Skeletal muscle tissue (tissue), 4 donors: Measurements from ENCODE around the gene IFNL1. TPM values are rescaled to one million over a fixed set of nuclear protein-coding genes. Genes with fewer than 3 reads are reported as not detected.

Experiments used
- H3K27ac ChIP-seq: one replicate; pipeline ENCODE4 v1.7.0; 2013; ENCODE audit warnings: mild to moderate bottlenecking, low read depth, low read length, inconsistent platforms
- H3K27me3 ChIP-seq, 3 donors: one replicate each; pipeline ENCODE4 v1.7.0; 2013; ENCODE audit warnings: low read length in 3 of 3; ENCODE audit not compliant: control insufficient read depth in 3 of 3, insufficient read depth in 3 of 3
- H3K36me3 ChIP-seq, 3 donors: one replicate each; pipeline ENCODE4 v1.7.0; 2013; ENCODE audit warnings: low read length in 3 of 3; ENCODE audit not compliant: control insufficient read depth in 3 of 3, insufficient read depth in 3 of 3
- H3K4me1 ChIP-seq, 3 donors: one replicate each; pipeline ENCODE4 v1.7.0; 2013; ENCODE audit warnings: low read length in 3 of 3, mild to moderate bottlenecking in 3 of 3; ENCODE audit not compliant: control insufficient read depth in 3 of 3, insufficient read depth in 3 of 3
- H3K4me3 ChIP-seq, 3 donors: one replicate each; pipeline ENCODE4 v1.7.0; 2013; ENCODE audit warnings: low read length in 3 of 3
- H3K9ac ChIP-seq, 3 donors: one replicate each; pipeline ENCODE4 v1.7.0; 2013; ENCODE audit warnings: low read length in 3 of 3, mild to moderate bottlenecking in 3 of 3, moderate library complexity in 2 of 3, low read depth in 1 of 3
- H3K9me3 ChIP-seq, 3 donors: one replicate each; pipeline ENCODE4 v1.7.0; 2013; ENCODE audit warnings: low read length in 3 of 3; ENCODE audit not compliant: control insufficient read depth in 3 of 3
- total RNA-seq: library from RNA; depleted of rRNA; stranded (reverse); fragments of >200 nt; gene quantifications from one replicate; pipeline ENCODE4 v1.2.3, GENCODE V29; 2014
- donor health status: Osteomylitis.

IFNL1 gene
- total RNA-seq, 1 donor from 2014 or later = not detected

GRCh38 chr19:39317476-39317875 lies 21.3 kb downstream of the IFNL1 start:
- no peak overlapping the region for H3K27ac ChIP-seq
- peaks cover 11 to 35% (median 33%) of the 10 kb centered on the region in 3 donors for H3K27me3 ChIP-seq
- H3K36me3 ChIP-seq = no peaks in the 10 kb centered on the region
- peaks cover 2 to 4% (median 3%) of the 10 kb centered on the region in 3 donors for H3K4me1 ChIP-seq
- H3K9ac ChIP-seq = no peak overlapping the region
- H3K4me3 ChIP-seq = no peak overlapping the region
- H3K9me3 ChIP-seq = no peaks in the 10 kb centered on the region

GRCh38 chr19:39318071-39318470 lies 21.9 kb downstream of the IFNL1 start:
- no peaks in the 10 kb centered on the region for H3K36me3 ChIP-seq
- no peak overlapping the region for H3K9ac ChIP-seq
- no peak overlapping the region for H3K27ac ChIP-seq
- peaks cover 2 to 4% (median 3%) of the 10 kb centered on the region in 3 donors for H3K4me1 ChIP-seq
- H3K4me3 ChIP-seq = no peak overlapping the region
- no peaks in the 10 kb centered on the region for H3K9me3 ChIP-seq
- peaks cover 11 to 37% (median 33%) of the 10 kb centered on the region in 3 donors for H3K27me3 ChIP-seq

GRCh38 chr19:39318690-39319089 lies 22.5 kb downstream of the IFNL1 start:
- no peak overlapping the region for H3K27ac ChIP-seq
- no peaks in the 10 kb centered on the region for H3K9me3 ChIP-seq
- no peak overlapping the region for H3K9ac ChIP-seq
- H3K4me3 ChIP-seq = no peak overlapping the region
- H3K4me1 ChIP-seq = peaks cover 2 to 4% (median 3%) of the 10 kb centered on the region in 3 donors
- no peaks in the 10 kb centered on the region for H3K36me3 ChIP-seq
- H3K27me3 ChIP-seq = peaks cover 11 to 35% (median 33%) of the 10 kb centered on the region in 3 donors

DNA sequence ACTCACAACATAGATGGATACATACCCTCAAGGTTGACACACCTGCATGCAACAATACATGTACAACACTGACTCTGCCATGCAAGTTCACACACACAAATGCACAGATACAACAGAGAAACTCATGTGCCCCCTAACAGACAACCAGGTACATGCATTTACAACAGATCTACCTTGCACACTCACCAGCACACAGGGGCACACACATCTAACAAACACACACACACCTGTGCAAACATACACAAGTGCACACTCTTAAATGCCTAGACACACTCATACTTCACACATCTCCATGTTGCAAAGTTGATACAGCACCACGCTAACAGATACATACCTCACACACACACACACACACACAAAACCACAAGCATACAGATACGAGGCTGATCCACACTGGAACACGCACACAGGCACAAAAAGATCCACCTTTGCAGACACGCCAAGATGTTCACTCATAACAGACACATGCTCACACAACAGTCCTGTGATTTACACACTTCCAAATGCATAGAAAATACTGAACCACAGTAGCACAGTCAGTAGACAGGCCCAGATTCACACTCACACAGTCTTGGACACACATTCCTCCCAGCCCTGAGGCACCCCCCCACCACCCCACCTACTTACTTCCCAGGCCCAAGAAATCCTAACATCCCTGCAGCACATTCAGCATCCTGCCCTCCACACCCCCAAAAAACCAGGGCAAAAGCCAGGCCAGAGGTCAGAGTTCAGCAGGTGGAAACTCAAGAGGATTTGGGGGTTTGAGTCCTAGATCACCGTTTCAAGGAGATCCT lies 23.1 kb downstream of the IFNL1 start:
- H3K9me3 ChIP-seq = no peaks in the 10 kb centered on the region
- no peak overlapping the region for H3K27ac ChIP-seq
- no peaks in the 10 kb centered on the region for H3K36me3 ChIP-seq
- peaks cover 11 to 34% (median 33%) of the 10 kb centered on the region in 3 donors for H3K27me3 ChIP-seq
- H3K4me3 ChIP-seq = no peak overlapping the region
- H3K4me1 ChIP-seq = peaks cover 2 to 4% (median 3%) of the 10 kb centered on the region in 3 donors
- no peak overlapping the region for H3K9ac ChIP-seq

DNA sequence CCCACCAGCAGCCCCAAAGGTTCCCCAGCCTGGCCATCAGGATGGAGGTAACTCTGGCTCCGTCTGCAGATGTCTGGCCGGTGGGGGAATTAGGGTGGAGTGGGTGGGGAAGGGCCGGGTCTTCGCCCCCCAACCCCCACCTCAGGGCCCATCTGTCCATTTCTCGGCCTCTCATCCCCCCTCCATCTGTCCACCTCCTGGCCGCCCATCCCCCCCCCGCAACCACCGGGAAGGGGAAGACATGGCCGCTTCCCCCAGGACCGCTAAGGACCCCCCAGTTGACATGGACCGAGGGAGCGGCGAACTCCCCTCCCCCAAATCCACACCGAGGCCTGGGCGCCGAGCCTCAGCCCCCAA lies 23.7 kb downstream of the IFNL1 start:
- H3K9ac ChIP-seq = no peak overlapping the region
- H3K9me3 ChIP-seq = no peaks in the 10 kb centered on the region
- H3K36me3 ChIP-seq = no peaks in the 10 kb centered on the region
- peaks cover 11 to 34% (median 33%) of the 10 kb centered on the region in 3 donors for H3K27me3 ChIP-seq
- no peak overlapping the region for H3K27ac ChIP-seq
- peaks cover 2 to 4% (median 3%) of the 10 kb centered on the region in 3 donors for H3K4me1 ChIP-seq
- no peak overlapping the region for H3K4me3 ChIP-seq

GRCh38 chr19:39321117-39321831 lies 25.1 kb downstream of the IFNL1 start:
- peaks cover 11 to 36% (median 33%) of the 10 kb centered on the region in 3 donors for H3K27me3 ChIP-seq
- no peaks in the 10 kb centered on the region for H3K9me3 ChIP-seq
- H3K4me3 ChIP-seq = no peak overlapping the region
- H3K27ac ChIP-seq = no peak overlapping the region
- H3K4me1 ChIP-seq = peaks cover 2 to 4% (median 3%) of the 10 kb centered on the region in 3 donors
- H3K36me3 ChIP-seq = no peaks in the 10 kb centered on the region
- H3K9ac ChIP-seq = no peak overlapping the region

- no peak overlapping the region for H3K27ac ChIP-seq
- no peak overlapping the region for H3K4me3 ChIP-seq
- peaks cover 11 to 37% (median 33%) of the 10 kb centered on the region in 3 donors for H3K27me3 ChIP-seq
- no peaks in the 10 kb centered on the region for H3K36me3 ChIP-seq
- peaks cover 2 to 4% (median 3%) of the 10 kb centered on the region in 3 donors for H3K4me1 ChIP-seq
- H3K9ac ChIP-seq = no peak overlapping the region
- no peaks in the 10 kb centered on the region for H3K9me3 ChIP-seq
Measured at GRCh38 chr19:39321832-39322176, 25.6 kb downstream of the IFNL1 start.

- Histone ChIP-seq H3K9me3 (no peaks in the 10 kb centered on the region), H3K27me3 (peaks cover 3 to 29% (median 21%) of the 10 kb centered on the region in 3 donors), H3K4me3 (no peak overlapping the region), H3K4me1 (peaks cover 2 to 6% (median 4%) of the 10 kb centered on the region in 3 donors), H3K27ac (no peak overlapping the region), H3K36me3 (no peaks in the 10 kb centered on the region), H3K9ac (no peak overlapping the region)
Measured at GRCh38 chr19:39324242-39324842, 28.1 kb downstream of the IFNL1 start.

GRCh38 chr19:39325778-39326665 lies 29.8 kb downstream of the IFNL1 start:
- no peak overlapping the region for H3K4me3 ChIP-seq
- peaks cover 3 to 18% (median 13%) of the 10 kb centered on the region in 3 donors for H3K27me3 ChIP-seq
- H3K9ac ChIP-seq = no peak overlapping the region
- no peaks in the 10 kb centered on the region for H3K36me3 ChIP-seq
- H3K9me3 ChIP-seq = no peaks in the 10 kb centered on the region
- peaks cover 0 to 3% (median 0%) of the 10 kb centered on the region in 3 donors for H3K4me1 ChIP-seq
- no peak overlapping the region for H3K27ac ChIP-seq
